Measurements from ENCODE around the gene MTMR1. TPM values are rescaled to one million over a fixed set of nuclear protein-coding genes. Genes with fewer than 3 reads are reported as not detected.

Gene MTMR1
- polyA plus RNA-seq, 2 of the 4 experiments (the other 2 are of a cell fraction): 17.3 to 28.3 TPM

DNA sequence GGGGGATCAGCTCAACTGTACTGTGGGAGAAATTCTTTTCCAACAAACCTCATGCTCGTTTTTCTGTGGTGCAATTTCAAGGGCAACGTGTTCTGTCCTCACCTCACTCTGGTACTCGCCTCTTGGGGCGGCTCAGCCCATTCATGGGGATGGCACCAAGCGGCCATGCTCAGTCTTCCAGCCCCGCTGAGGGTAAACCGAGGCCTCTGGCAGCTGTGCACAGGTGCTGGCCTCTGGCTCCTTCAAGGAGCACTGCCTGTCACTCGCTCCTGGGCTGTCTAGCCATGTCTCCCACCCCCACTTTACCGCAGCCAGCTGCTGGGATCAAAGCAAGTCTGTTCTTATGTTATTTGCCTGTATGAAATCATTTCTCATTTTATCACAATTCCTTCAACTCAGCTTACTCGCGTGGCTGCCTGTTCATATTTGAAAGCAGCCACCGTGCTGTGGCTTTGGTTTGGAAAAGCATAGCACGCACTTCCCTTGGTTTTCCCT is 70.2 kb downstream of the MTMR1 start (continued):
- TF ChIP-seq REST (IDR thresholded peaks at IDR 0.05): no peak
- TF ChIP-seq JUN (IDR thresholded peaks at IDR 0.05): no peak
- TF ChIP-seq EHF (CRISPR knock-in tag; IDR thresholded peaks at IDR 0.05): no peak
- no peak for TF ChIP-seq CEBPB (IDR thresholded peaks at IDR 0.05)
- no peak for TF ChIP-seq FOSB (CRISPR knock-in tag; IDR thresholded peaks at IDR 0.05)
- TF ChIP-seq EHMT2 (IDR thresholded peaks at IDR 0.05; ENCODE audit: low read depth): no peak
- no peak for TF ChIP-seq HOXA7 (CRISPR knock-in tag; IDR thresholded peaks at IDR 0.05)
- TF ChIP-seq PHF8 (IDR thresholded peaks at IDR 0.05; ENCODE audit: borderline replicate concordance, low read depth): no peak

DNA sequence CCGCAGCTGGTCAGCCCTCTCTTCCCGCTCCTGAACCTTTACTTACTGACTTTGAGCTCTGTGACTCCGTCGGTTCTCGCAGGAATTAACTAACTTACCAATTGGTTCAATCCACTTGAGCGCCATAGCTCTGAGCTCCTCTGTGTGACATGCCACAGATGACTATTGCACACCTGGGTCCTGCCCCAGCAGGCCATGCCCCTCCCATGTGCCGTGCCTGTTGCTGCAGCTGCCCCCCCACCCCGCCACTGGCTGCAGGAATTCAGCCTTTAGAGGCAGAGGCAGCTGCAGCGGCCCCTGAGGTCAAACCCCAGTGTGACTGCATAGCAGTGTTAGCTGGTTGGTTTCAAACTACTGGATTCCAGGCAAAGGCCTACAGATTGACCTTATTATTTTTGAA is 70.6 kb downstream of the MTMR1 start:
- POLR2A ChIA-PET: no interaction called here
- no peak for DNase-seq (ENCODE audit: low read depth in 1 of 2, low spot score in 1 of 2)
- Histone ChIP-seq H3K27ac (no peak overlapping the region), H3K9me3 (no peaks in the 10 kb centered on the region), H3K4me3 (no peak overlapping the region), H3K4me1 (peaks cover 9% of the 10 kb centered on the region; the same call in 1 of the 3 replicates), H3K4me2 (no peak overlapping the region)
- TF ChIP-seq CBX2 (IDR thresholded peaks at IDR 0.05; ENCODE audit: borderline replicate concordance, low read depth): no peak
- TF ChIP-seq EHF (CRISPR knock-in tag; IDR thresholded peaks at IDR 0.05): no peak
- no peak for TF ChIP-seq POLR2AphosphoS2 (conservative IDR thresholded peaks at IDR 0.05; ENCODE audit: low read length)
- no peak for TF ChIP-seq REST (IDR thresholded peaks at IDR 0.05)
- no peak for TF ChIP-seq GATA3 (IDR thresholded peaks at IDR 0.05; ENCODE audit: borderline replicate concordance)
- no peak for TF ChIP-seq MAFK (IDR thresholded peaks at IDR 0.05; ENCODE audit: partially characterized antibody)
- no peak for TF ChIP-seq CBX8 (IDR thresholded peaks at IDR 0.05)
- TF ChIP-seq POLR2A (IDR thresholded peaks at IDR 0.05; ENCODE audit: low read length): no peak
- no peak for TF ChIP-seq CHD2 (IDR thresholded peaks at IDR 0.05; ENCODE audit: low read length, partially characterized antibody)
- TF ChIP-seq HOXB13 (CRISPR knock-in tag; IDR thresholded peaks at IDR 0.05; ENCODE audit: low read depth): no peak
- TF ChIP-seq, protein P1, sequence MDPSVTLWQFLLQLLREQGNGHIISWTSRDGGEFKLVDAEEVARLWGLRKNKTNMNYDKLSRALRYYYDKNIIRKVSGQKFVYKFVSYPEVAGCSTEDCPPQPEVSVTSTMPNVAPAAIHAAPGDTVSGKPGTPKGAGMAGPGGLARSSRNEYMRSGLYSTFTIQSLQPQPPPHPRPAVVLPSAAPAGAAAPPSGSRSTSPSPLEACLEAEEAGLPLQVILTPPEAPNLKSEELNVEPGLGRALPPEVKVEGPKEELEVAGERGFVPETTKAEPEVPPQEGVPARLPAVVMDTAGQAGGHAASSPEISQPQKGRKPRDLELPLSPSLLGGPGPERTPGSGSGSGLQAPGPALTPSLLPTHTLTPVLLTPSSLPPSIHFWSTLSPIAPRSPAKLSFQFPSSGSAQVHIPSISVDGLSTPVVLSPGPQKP (IDR thresholded peaks at IDR 0.05; ENCODE audit: low read depth, low read length): no peak
- TF ChIP-seq HMGXB4 (CRISPR knock-in tag; IDR thresholded peaks at IDR 0.05; ENCODE audit: borderline replicate concordance): no peak
- no peak for TF ChIP-seq HDAC2 (IDR thresholded peaks at IDR 0.05)
- CTCF ChIA-PET: interaction anchor here (4.2 kb wide), 1 partner anchor 8 kb away, joined by 36 read pairs; no protein-coding TSS in a partner anchor
- FAIRE-seq: no peak
- 88% methylated on average over 8 of the region's 9 CpGs for WGBS (ENCODE audit: missing lambda C conversion rate)
- no peak for ATAC-seq
